PFSK-1 (cell line): ENCODE results near the gene USF2.

Experiments used
- FOXP2 ChIP-seq: optimal IDR thresholded peaks from 2 replicates; pipeline ENCODE3; 2011; ENCODE audit warnings: borderline replicate concordance, control low read depth, inconsistent platforms; ENCODE audit not compliant: insufficient read depth; ENCODE audit errors: extremely low read length, extremely low read depth
- POLR2AphosphoS5 ChIP-seq: IDR thresholded peaks from 2 replicates; pipeline ENCODE4 v1.6.1; 2012; ENCODE audit warnings: low read depth, mild to moderate bottlenecking, control low read depth, low read length, moderate library complexity
- REST ChIP-seq, 2 experiments: IDR thresholded peaks; 2 replicates each; pipeline versions ENCODE4 v1.6.1 to v1.8.0; 2011 to 2012; ENCODE audit warnings: low read depth in 2 of 2, low read length in 2 of 2, control low read depth in 1 of 2, inconsistent platforms in 1 of 2, mild to moderate bottlenecking in 1 of 2, moderate library complexity in 1 of 2; ENCODE audit not compliant: insufficient read depth in 1 of 2
- SIN3A ChIP-seq: IDR thresholded peaks from 2 replicates; pipeline ENCODE4 v1.6.1; 2012; ENCODE audit warnings: mild to moderate bottlenecking, low read length, moderate library complexity, borderline replicate concordance; ENCODE audit not compliant: insufficient read depth
- TAF1 ChIP-seq: IDR thresholded peaks from 2 replicates; pipeline ENCODE4 v1.6.1; 2012; ENCODE audit warnings: low read length, control low read depth, borderline replicate concordance; ENCODE audit not compliant: insufficient read depth

Gene USF2

DNA sequence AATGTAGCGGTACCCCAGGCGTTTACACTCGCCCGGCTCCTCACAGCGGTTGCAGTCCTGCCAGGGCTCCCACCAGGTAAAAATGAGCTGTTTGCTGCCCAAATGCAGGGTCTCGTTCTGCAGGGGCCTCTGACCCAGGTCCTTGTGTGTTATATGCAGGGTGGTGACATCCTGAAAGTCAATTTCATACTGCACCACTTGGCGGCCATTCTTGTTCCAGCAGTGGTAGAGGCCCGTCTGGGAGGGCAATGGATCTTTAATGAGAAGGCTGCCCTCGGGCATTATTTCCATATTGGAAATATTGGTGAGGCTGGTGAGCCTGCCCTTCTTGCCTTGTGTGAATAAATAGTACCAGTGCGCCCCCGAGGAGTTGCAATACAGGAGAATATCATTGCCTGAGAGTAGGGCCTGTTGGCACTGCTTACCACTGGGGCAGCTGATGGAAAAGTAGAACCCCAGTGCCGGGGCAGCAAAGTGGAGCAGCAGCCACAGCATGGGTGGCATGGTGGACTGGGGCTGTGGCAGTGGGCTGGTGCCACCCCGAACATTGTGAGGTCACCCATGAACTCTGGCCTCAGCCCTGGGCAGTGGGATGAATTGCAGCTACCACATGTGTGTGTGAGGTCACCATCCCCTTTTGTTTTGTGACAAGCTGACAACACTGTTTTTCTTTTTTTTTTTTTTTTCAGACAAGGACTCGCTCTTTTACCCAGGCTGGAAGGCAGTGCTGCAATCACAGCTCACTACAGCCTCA, 40.4 kb upstream of the USF2 start, which contains the start of gene FAM187B:
TSS of gene FAM187B (minus strand) at position 563 of the 754 bp plus-strand sequence. CDS start at position 504, 59 bp downstream.
- TF ChIP-seq REST (IDR thresholded peaks at IDR 0.05; ENCODE audit: insufficient read depth in 1 of 2, low read depth in 2 of 2, low read length in 2 of 2) (no peak), SIN3A (no peak), FOXP2 (no peak), TAF1 (no peak), POLR2AphosphoS5 (no peak)

DNA sequence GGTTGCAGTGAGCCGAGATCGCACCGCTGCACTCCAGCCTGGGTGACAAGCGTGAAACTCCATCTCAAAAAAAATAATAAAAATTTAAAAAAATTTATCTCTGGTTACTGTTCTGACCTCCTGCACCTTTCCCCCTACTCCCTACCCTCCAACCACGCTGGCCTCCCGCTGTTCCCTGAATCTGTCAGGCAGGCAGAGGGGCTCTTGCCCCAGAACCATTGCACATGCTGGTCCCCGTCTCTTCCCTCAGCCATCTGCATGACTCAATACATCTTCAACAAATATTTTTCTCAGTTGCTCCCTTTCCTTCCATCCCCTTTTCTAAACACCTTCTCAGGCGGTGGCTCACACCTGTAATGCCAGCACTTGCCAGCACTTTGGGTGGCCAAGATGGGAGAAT, 39.2 kb upstream of the USF2 start:
- TF ChIP-seq SIN3A, result no peak
- TF ChIP-seq POLR2AphosphoS5, result no peak
- no peak for TF ChIP-seq REST (IDR thresholded peaks at IDR 0.05; ENCODE audit: insufficient read depth in 1 of 2, low read depth in 2 of 2, low read length in 2 of 2)
- no peak for TF ChIP-seq FOXP2
- TF ChIP-seq TAF1, result no peak

DNA sequence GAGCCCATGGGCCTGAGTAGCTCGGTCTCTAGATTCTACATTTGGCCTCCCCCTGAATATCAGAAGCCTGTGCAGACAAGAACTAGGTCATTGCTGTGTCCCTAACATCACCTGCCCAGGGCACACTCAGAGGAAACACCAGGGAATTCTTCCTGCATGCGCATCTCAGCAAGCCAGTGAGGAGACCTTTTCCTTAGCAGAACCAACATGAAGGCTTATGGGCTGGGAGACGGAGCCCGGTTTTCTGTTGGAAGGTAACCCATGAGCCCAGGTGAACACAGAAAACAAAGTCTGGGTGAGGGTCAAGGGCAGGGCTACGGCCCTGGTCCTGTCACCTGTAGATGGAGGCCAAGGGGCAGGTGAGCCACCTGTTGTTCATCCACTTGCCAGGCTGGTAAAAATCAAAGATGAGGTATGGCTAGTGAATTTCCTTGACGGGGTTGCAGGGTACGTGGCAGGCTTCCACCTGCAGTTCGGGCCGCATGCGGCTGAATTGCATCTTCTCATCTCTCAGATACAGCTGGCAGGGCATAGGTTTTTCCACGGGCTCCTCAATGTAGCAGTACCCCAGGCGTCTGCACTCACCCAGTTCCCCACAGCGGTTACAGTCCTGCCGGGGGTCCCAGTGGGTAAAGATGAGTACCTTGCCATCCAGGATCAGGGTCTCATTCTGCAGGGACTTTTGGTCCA, 36.7 kb upstream of the USF2 start:
- no peak for TF ChIP-seq SIN3A
- no peak for TF ChIP-seq POLR2AphosphoS5
- no peak for TF ChIP-seq TAF1
- TF ChIP-seq FOXP2, result no peak
- no peak for TF ChIP-seq REST (IDR thresholded peaks at IDR 0.05; ENCODE audit: insufficient read depth in 1 of 2, low read depth in 2 of 2, low read length in 2 of 2)

- TF ChIP-seq FOXP2, result no peak
- TF ChIP-seq POLR2AphosphoS5, result no peak
- no peak for TF ChIP-seq TAF1
- no peak for TF ChIP-seq REST (IDR thresholded peaks at IDR 0.05; ENCODE audit: insufficient read depth in 1 of 2, low read depth in 2 of 2, low read length in 2 of 2)
- no peak for TF ChIP-seq SIN3A
These were observed 35.9 kb upstream of the USF2 start for GRCh38 chr19:35232912-35233311.
